ENCODE results near the gene RREB1. TPM values are rescaled to one million over a fixed set of nuclear protein-coding genes. Genes with fewer than 3 reads are reported as not detected.

The RREB1 gene
- total RNA-seq, 6 donors from 2014 or later, result 44.2 to 112 (median 60.5) TPM

DNA sequence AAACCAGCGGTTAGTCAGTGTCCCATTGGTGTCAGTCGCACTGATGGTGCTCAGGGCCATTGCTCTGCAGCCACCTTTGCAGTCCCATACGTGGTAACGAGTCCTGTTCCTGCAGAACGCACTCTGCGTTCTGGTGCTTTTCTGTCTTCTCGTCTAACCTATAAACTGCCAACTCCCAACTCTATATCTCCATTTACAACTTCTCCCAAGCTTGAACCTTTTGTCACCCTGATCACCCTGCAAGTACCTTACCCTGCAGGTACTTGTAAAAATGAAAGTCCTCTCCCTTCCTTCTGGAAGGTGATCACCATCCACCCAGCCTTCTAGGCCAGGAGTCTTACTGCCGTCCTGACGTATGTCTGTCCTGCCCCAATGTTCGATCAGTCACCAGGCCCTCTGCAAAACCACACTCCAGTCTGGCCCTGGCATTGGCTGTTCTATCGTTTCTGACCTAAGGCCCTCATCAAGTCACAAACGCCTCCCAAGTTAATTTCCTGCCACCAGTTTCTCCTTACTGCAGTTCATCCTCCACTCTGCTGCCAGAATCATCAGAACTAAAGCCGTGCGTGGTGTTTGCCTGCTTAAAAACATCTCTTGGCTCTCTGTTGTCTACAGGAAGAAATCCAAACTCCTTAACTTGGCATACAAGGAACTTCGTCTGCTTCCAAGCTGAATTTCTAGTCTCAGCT is 7.9 kb downstream of the RREB1 start:
- 51 to 52% methylated on average over 14 to 15 of the region's 15 CpGs for WGBS, 2 donors
- no peaks in the 10 kb centered on the region for H3K36me3 ChIP-seq
- no peaks in the 10 kb centered on the region for H3K27me3 ChIP-seq
- peak in 1 of 2 donors; percentile 27 for ATAC-seq (ENCODE audit: low FRiP score in 2 of 2)
- no peak for TF ChIP-seq POLR2AphosphoS5 (IDR thresholded peaks at IDR 0.05)
- no peak for TF ChIP-seq POLR2A (IDR thresholded peaks at IDR 0.05)
- TF ChIP-seq EP300 (IDR thresholded peaks at IDR 0.05), result no peak
- TF ChIP-seq, protein P1, sequence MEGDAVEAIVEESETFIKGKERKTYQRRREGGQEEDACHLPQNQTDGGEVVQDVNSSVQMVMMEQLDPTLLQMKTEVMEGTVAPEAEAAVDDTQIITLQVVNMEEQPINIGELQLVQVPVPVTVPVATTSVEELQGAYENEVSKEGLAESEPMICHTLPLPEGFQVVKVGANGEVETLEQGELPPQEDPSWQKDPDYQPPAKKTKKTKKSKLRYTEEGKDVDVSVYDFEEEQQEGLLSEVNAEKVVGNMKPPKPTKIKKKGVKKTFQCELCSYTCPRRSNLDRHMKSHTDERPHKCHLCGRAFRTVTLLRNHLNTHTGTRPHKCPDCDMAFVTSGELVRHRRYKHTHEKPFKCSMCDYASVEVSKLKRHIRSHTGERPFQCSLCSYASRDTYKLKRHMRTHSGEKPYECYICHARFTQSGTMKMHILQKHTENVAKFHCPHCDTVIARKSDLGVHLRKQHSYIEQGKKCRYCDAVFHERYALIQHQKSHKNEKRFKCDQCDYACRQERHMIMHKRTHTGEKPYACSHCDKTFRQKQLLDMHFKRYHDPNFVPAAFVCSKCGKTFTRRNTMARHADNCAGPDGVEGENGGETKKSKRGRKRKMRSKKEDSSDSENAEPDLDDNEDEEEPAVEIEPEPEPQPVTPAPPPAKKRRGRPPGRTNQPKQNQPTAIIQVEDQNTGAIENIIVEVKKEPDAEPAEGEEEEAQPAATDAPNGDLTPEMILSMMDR (IDR thresholded peaks at IDR 0.05), result no peak
- H3K27ac ChIP-seq, result peak overlapping the region; percentile 15 to 74 (median 64)
- H3K4me1 ChIP-seq, result peaks cover 39 to 58% (median 52%) of the 10 kb centered on the region in 4 donors
- DNase-seq, result no peak
- H3K4me3 ChIP-seq, result no peak overlapping the region
- no peaks in the 10 kb centered on the region for H3K9me3 ChIP-seq

DNA sequence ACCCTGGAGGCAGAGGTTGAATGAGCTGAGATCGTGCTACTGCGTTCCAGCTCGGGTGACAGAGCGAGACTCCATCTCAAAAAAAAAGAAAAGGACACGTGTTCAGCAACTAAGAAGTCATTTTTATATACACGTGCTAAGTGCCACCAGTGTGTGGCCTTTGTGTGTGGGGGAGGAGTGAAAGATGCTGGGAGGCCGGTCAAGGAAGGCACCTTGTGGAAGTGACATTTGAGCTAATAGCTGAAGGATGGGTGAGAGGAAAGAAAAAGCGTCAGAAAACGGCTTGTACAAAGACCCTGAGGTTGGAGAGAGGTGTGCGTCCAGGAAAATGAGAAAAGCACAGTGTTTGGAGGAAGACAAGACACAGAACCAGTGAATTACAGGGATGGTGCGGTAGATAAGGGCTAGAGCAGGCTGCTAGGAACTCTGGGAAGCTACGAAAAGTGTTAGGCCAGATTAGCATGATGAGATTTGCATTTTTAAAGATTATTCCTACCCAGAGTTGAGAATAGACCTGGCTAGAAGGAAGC is 11.6 kb downstream of the RREB1 start:
- ATAC-seq (ENCODE audit: low FRiP score in 2 of 2), result no peak
- no peak overlapping the region for H3K27ac ChIP-seq
- H3K27me3 ChIP-seq, result no peaks in the 10 kb centered on the region
- DNase-seq, result no peak
- H3K36me3 ChIP-seq, result peaks cover 0 to 7% (median 3%) of the 10 kb centered on the region in 4 donors
- H3K4me3 ChIP-seq, result no peak overlapping the region
- TF ChIP-seq EP300 (IDR thresholded peaks at IDR 0.05) (no peak), POLR2A (IDR thresholded peaks at IDR 0.05) (no peak), POLR2AphosphoS5 (IDR thresholded peaks at IDR 0.05) (no peak)
- TF ChIP-seq, protein P1 (IDR thresholded peaks at IDR 0.05), result no peak
- 84 to 86% methylated on average over 12 of the region's 12 CpGs for WGBS, 2 donors
- H3K9me3 ChIP-seq, result no peaks in the 10 kb centered on the region
- H3K4me1 ChIP-seq, result peaks cover 31 to 45% (median 35%) of the 10 kb centered on the region in 4 donors

- DNase-seq, result peak in 1 of 2 donors; percentile 81
- no peaks in the 10 kb centered on the region for H3K27me3 ChIP-seq
- H3K27ac ChIP-seq, result peak overlapping the region in 3 of 4 donors; percentile 7 to 23 (median 11)
- peaks cover 11 to 33% (median 18%) of the 10 kb centered on the region in 4 donors for H3K4me1 ChIP-seq
- no peaks in the 10 kb centered on the region for H3K9me3 ChIP-seq
- WGBS, 2 donors, result 72 to 85% methylated on average over 6 to 7 of the region's 7 CpGs
- H3K36me3 ChIP-seq, result peaks cover 0 to 7% (median 3%) of the 10 kb centered on the region in 4 donors
- ATAC-seq (ENCODE audit: low FRiP score in 2 of 2), result peak; percentile 55 to 77
- no peak overlapping the region for H3K4me3 ChIP-seq
- TF ChIP-seq POLR2A (IDR thresholded peaks at IDR 0.05), result no peak
- peak in 1 of 4 donors; percentile 65 for TF ChIP-seq EP300 (IDR thresholded peaks at IDR 0.05)
- TF ChIP-seq POLR2AphosphoS5 (IDR thresholded peaks at IDR 0.05), result peak in 1 of 2 donors; percentile 12
Measured at GRCh38 chr6:7121700-7122241, 14.0 kb downstream of the RREB1 start.

DNA sequence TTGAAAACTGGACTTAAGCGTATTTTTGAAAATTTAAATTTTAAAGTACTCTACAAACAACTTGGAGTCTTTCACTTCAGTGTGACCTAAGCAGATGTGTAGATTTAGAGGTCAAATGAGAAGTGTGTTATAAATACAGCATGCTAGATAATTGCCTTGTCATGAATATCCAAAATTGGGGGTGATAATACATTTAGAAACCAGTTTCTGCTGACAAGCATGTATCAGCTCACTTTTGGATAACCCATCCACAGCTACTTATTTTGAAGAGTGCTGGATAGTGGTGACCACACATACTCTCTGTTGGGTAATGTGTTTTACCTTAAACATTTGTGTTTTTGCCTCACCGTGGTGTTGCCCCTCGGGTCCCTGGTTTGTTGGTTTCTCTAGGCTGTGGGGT is 14.9 kb downstream of the RREB1 start:
- no peak overlapping the region for H3K27ac ChIP-seq
- no peak for ATAC-seq (ENCODE audit: low FRiP score in 2 of 2)
- peaks cover 13 to 40% (median 18%) of the 10 kb centered on the region in 4 donors for H3K4me1 ChIP-seq
- TF ChIP-seq POLR2AphosphoS5 (IDR thresholded peaks at IDR 0.05), result no peak
- TF ChIP-seq, protein P1 (IDR thresholded peaks at IDR 0.05), result no peak
- TF ChIP-seq POLR2A (IDR thresholded peaks at IDR 0.05), result no peak
- no peak for TF ChIP-seq EP300 (IDR thresholded peaks at IDR 0.05)
- H3K36me3 ChIP-seq, result peaks cover 0 to 7% (median 3%) of the 10 kb centered on the region in 4 donors
- H3K4me3 ChIP-seq, result no peak overlapping the region
- no peaks in the 10 kb centered on the region for H3K9me3 ChIP-seq
- 88 to 95% methylated on average over 3 of the region's 3 CpGs for WGBS, 2 donors
- DNase-seq, result no peak
- H3K27me3 ChIP-seq, result no peaks in the 10 kb centered on the region

- Histone ChIP-seq H3K4me1 (peaks cover 13 to 50% (median 25%) of the 10 kb centered on the region in 4 donors), H3K27me3 (no peaks in the 10 kb centered on the region), H3K4me3 (no peak overlapping the region), H3K36me3 (peaks cover 0 to 7% (median 3%) of the 10 kb centered on the region in 4 donors), H3K9me3 (no peaks in the 10 kb centered on the region), H3K27ac (no peak overlapping the region)
- ATAC-seq (ENCODE audit: low FRiP score in 2 of 2) (no peak), DNase-seq (no peak)
- 72 to 73% methylated on average over 4 of the region's 4 CpGs for WGBS, 2 donors
- TF ChIP-seq POLR2A (IDR thresholded peaks at IDR 0.05), result no peak
- TF ChIP-seq, protein P1 (IDR thresholded peaks at IDR 0.05), result no peak
- no peak for TF ChIP-seq POLR2AphosphoS5 (IDR thresholded peaks at IDR 0.05)
- TF ChIP-seq EP300 (IDR thresholded peaks at IDR 0.05), result no peak
Measured at GRCh38 chr6:7124114-7124513, 16.4 kb downstream of the RREB1 start.

Measured in upper lobe of left lung (tissue), 6 donors.